ENCODE results near the gene SLC16A14.
"Not testable (repeated sequence)": the region's sequence is repeated elsewhere in the genome, so short reads cannot be mapped to it uniquely, and the experiment has no call there.

Gene SLC16A14

DNA sequence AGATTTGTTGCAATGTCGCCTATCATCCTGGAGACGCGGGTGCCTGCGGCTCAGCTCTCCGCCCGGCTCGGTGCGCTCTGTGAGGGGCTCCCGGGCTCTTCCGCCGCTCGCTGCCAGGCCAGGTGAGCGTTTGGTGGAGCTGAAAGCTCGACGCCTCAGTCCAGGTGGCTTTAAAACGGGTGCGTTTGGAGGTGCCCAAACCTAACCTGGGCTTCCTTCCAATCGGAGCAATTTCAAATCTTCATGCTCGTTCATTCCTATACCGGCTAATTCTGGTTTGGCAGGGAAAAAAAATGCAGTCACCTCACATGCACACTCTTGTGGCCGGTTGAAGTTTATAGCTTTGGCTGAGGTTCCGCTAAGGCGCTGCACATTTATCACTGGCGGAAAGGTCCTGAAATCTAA, at the start of gene SLC16A14:
Gene SLC16A14 (minus strand): TSS at position 274 of the 405 bp plus-strand sequence. CDS start 9,572 bp downstream, outside the sequence.
- DNase-seq = peak; percentile 76

- no peak for DNase-seq
Measured at GRCh38 chr2:230106771-230107170, 38.0 kb upstream of the SLC16A14 start.

GRCh38 chr2:230101967-230102366, 33.2 kb upstream of the SLC16A14 start:
- not testable (repeated sequence) for DNase-seq

- no peak for DNase-seq
Measured at GRCh38 chr2:230097841-230098240, 29.1 kb upstream of the SLC16A14 start.

DNA sequence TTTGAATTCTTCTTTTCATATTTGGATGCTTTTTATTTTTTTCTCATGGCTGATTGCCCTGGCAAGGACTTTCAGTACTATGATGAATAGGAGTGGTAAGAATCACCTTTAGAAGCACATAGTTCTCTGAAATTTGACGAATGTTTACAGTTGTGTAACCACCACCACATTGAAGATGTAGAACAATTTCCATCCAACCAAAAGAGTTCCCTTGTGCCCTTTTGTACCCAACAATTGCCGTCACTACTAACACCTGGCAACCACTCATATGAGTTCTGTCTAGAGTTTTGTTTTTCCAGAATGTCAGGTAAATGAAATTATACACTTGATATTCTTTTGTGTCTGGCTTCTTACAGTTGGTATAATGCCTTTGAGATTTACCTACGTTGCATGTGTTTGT, 28.7 kb upstream of the SLC16A14 start:
- no peak for DNase-seq

DNA sequence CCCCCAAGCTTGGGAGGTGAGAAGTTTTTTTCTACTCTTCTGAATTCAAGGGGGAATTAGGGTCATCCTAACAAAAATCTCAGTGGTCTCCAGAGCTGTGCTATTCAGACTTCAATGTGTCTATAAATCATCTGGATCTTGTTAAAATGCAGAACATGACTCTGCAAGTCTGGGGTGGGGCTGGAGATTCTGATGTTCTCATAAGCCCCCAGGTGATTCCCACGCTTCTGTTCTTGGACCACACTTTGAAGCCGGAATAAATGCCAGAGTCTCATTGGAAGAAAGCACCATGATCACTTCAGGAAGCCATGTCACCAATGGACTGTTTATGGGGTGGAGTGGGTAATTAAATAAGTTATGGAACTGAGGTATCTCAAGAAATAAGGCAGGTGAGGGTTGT, 22.2 kb upstream of the SLC16A14 start:
- no peak for DNase-seq

DNA sequence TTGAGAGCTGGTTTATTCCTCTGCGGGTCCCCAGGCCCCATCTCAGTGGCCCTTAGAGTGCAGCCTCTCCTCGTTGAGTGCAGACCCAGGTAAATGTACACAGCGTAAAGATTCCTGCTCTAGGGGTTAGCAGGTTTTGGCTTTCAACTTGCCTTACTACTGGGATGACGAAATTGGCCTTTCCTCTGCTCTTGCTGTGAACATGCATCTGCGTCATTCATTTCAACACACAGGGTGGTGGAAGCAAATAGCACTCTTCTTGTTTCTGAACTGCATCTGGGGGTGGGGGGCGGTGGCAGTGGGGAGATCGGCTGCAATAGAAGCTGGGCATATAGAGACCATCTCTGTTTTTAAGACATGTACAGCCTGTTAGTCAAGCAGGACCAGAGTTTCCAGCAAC, 16.5 kb upstream of the SLC16A14 start:
- peak; percentile 14 for DNase-seq

DNA sequence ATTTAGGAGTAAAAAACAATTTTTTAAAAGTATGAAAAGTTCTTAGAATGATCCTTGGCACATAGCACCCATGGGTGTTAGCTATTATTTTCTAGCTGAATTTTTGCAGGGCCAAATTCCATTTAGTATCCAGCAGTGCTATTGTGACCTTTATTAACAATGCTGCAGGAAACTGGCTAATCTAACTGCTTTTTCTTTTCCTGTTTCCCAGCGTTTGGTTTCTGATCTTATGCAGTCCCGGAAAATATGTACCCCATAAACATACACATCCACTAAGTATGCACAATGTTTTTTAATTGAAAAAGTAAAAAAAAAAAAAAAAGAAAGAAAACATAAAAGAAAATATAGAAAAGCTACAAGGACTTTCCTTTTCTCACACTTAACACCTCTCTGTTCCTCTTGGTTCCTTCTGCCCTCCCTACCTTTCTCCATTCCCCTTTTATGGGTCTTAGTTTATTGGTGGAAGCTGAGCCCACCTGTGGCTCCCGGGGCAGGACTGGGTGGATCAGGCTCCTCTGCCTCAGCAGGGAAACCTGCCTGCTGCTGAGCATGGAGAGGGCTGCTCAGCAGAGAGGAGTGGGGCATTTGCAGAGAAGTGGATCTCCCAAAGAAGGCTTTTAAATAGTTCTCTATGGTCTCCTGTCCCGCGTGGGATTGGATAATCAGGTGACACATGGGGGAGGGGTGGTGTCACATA, 9.3 kb upstream of the SLC16A14 start:
- DNase-seq = no peak

GRCh38 chr2:230076819-230077218, 8.1 kb upstream of the SLC16A14 start:
- DNase-seq = no peak

- no peak for DNase-seq
Measured at GRCh38 chr2:230075988-230076631, 7.4 kb upstream of the SLC16A14 start.

- no peak for DNase-seq
Measured at GRCh38 chr2:230071421-230071820, 2.7 kb upstream of the SLC16A14 start.

GRCh38 chr2:230069402-230069801, 678 bp upstream of the SLC16A14 start:
- no peak for DNase-seq

- peak; percentile 67 for DNase-seq
Measured at GRCh38 chr2:230068016-230068650, 591 bp downstream of the SLC16A14 start.

GRCh38 chr2:230060672-230061293, 7.9 kb downstream of the SLC16A14 start:
- no peak for DNase-seq

DNA sequence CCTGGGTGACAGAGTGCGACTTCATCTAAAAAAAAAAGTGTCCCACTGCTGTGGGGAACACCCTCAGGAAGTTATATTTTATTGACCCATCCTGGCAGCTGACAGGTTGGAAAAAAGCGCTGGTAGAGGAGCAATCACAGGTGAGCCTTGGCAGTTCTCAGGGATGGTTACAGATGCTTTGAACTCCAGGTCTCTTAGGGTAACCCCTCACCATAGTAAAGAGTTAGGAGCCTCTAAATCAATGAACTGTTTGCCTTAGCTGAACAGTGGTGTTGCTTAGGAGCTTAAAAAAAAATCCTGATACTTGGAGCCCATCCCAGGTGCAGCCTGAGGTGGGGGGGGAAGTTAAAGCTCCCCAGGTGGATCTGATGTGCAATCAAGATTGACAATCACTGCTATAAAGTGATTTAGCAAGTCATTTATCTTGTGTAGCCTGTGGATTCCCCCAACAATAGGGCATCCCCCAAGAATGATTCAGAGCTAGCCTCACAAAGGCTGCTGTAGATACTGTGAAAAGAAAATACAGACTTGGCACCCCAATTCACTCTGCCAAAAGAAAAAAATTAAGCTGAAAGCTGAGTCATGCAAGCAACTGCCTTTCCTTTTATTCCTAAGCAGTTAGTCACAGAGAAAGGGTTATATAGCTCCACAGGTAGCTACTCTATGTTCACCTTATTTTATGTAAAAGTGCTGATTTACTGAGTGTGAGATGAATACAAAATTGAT, 14.8 kb downstream of the SLC16A14 start:
- no peak for DNase-seq

GRCh38 chr2:230052299-230052698, 16.4 kb downstream of the SLC16A14 start:
- DNase-seq = no peak

GRCh38 chr2:230050136-230050535, 18.6 kb downstream of the SLC16A14 start:
- DNase-seq = no peak

DNA sequence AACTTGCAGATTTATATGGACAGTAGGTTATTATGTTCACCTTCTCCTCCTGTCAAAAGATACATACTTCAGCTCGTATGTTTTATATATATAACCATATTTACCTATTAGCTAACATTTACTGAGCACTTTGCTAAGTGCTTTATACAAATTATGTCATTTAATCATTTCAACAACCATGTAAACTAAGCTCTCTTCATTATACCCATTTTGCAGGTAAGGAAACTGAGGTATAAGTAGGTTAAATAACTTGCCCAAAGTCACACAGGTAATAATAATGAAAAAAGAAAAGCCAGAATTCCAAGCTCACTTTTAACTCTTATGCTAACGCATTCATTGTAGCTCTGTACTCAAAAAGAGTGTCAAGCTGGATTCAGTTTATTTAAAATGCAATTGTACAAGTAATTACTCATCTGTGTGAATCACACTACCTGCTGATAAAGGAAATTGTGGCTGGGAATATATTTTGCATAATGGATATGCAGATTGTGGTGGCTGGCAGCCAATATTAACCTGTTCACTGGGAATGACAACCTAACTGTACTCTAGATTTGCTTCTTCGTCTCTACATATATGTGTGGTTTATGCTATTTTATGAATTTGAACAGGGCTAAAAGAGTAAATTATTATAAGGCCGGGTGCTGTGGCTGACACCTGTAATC, 20.6 kb downstream of the SLC16A14 start:
- no peak for DNase-seq

DNA sequence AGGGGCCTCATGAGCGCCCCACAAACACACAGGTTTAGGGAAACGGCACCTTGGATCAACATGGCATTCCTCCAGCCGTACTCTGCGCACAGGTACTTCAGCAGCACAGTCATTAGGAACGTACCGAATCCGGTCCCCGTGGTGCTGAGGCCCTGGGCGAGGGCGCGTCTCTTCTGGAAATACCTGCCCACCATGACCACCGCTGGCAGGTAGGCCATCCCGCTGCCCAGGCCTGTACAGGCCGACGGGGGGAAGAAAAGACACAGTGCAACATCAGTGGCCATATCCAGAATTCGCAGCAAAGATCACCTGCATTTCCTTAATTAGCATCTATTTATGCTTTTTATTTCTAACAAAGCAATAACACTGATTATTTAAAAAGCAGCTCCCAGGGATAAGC, 22.2 kb downstream of the SLC16A14 start:
- DNase-seq = no peak

DNA sequence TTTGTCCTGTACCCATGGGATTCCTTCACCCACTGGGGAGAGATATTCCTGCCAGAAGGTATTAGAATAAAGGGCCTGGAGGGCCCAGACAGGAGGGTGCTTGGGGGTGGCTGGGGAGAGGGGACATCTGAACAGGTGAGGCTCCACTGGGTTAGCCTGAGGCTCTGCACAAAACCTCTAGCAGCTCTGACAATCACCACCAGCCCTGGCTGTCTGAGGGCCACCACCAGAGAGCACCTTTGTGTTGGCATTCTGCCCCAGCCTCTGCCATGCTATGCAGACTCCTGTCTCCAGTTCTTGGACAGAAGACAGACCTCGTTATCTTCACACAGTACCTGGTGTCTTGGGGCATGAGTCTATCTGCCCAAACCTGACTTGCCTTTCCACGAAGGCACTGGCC, 25.3 kb downstream of the SLC16A14 start:
- peak; percentile 5 for DNase-seq

DNA sequence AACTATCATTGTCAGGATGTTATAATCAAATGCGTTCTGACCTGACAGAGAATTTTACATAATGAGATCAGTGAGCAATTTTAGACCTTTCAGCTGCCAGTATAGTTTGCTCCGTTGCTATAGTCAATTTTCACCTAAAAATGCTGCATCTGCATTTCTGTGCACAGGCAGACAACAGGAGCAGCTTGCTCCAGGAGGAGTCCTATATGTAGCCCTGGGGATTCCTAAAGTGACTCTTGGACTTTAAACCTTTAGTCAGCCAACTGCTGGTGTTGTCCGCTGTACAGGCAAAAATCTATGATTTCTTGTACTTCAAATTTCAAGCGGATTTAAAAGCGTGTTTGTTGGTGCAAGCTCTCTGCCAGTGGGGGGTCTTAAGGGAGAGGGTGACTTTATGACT, 25.7 kb downstream of the SLC16A14 start:
- DNase-seq = no peak

GRCh38 chr2:230042195-230042594, 26.5 kb downstream of the SLC16A14 start:
- DNase-seq = no peak

All from hematopoietic multipotent progenitor cell treated with erythropoietin and hydrocortisone succinate and interleukin-3 and kit ligand, for 6 days (in vitro differentiated cells).